WERI-Rb-1 (cell line): ENCODE data around the gene SLC48A1.

Experiments used
- DNase-seq: peaks from one replicate; pipeline ENCODE4 v3.0.0-alpha.2; 2020
- H3K27ac ChIP-seq: fragments of 250-450 bp; sonication (Bioruptor Pico); 2 replicates; pipeline ENCODE4 v1.5.1; 2020; ENCODE audit warnings: mild to moderate bottlenecking, moderate library complexity
- H3K27me3 ChIP-seq: fragments of 250-450 bp; sonication (Bioruptor Pico); 2 replicates; pipeline ENCODE4 v1.5.1; 2021; ENCODE audit warnings: mild to moderate bottlenecking, low read depth, moderate library complexity; ENCODE audit not compliant: insufficient read depth, severe bottlenecking
- H3K36me3 ChIP-seq: fragments of 250-450 bp; sonication (Bioruptor Pico); 2 replicates; pipeline ENCODE4 v1.5.1; 2020; ENCODE audit warnings: mild to moderate bottlenecking, moderate library complexity
- H3K4me3 ChIP-seq: 2 replicates; pipeline ENCODE4 v1.5.1; 2011; ENCODE audit warnings: low read depth, mild to moderate bottlenecking, control low read depth, low read length
- H3K9me3 ChIP-seq: fragments of 250-450 bp; sonication (Bioruptor Pico); 2 replicates; pipeline ENCODE4 v1.5.1; 2021; ENCODE audit warnings: mild to moderate bottlenecking, moderate library complexity; ENCODE audit not compliant: severe bottlenecking
- CTCF ChIP-seq: IDR thresholded peaks from 2 replicates; pipeline ENCODE4 v1.5.1; 2011; ENCODE audit warnings: low read depth, mild to moderate bottlenecking, control low read depth, inconsistent platforms, low read length

SLC48A1 gene

GRCh38 chr12:47736877-47737676 is 36.0 kb upstream of the SLC48A1 start:
- Histone ChIP-seq H3K27me3 (no peaks in the 10 kb centered on the region), H3K9me3 (no peaks in the 10 kb centered on the region), H3K4me3 (no peak overlapping the region), H3K27ac (no peak overlapping the region), H3K36me3 (no peaks in the 10 kb centered on the region)
- no peak for DNase-seq
- TF ChIP-seq CTCF, result no peak

GRCh38 chr12:47737936-47738594 is 35.0 kb upstream of the SLC48A1 start:
- no peak overlapping the region for H3K4me3 ChIP-seq
- H3K27me3 ChIP-seq, result peaks cover under 1% of the 10 kb centered on the region
- no peak overlapping the region for H3K27ac ChIP-seq
- H3K36me3 ChIP-seq, result no peaks in the 10 kb centered on the region
- H3K9me3 ChIP-seq, result no peaks in the 10 kb centered on the region
- no peak for DNase-seq
- no peak for TF ChIP-seq CTCF

GRCh38 chr12:47739297-47739696 is 33.7 kb upstream of the SLC48A1 start:
- H3K36me3 ChIP-seq, result no peaks in the 10 kb centered on the region
- no peak overlapping the region for H3K27ac ChIP-seq
- H3K27me3 ChIP-seq, result peaks cover 4% of the 10 kb centered on the region
- no peak overlapping the region for H3K4me3 ChIP-seq
- H3K9me3 ChIP-seq, result no peaks in the 10 kb centered on the region
- DNase-seq, result no peak
- no peak for TF ChIP-seq CTCF

- peaks cover 4% of the 10 kb centered on the region for H3K27me3 ChIP-seq
- H3K4me3 ChIP-seq, result no peak overlapping the region
- no peak for DNase-seq
- no peak overlapping the region for H3K27ac ChIP-seq
- H3K9me3 ChIP-seq, result no peaks in the 10 kb centered on the region
- no peaks in the 10 kb centered on the region for H3K36me3 ChIP-seq
- no peak for TF ChIP-seq CTCF
These were observed 33.1 kb upstream of the SLC48A1 start for GRCh38 chr12:47739979-47740378.

- H3K4me3 ChIP-seq, result no peak overlapping the region
- no peak overlapping the region for H3K27ac ChIP-seq
- DNase-seq, result peak; percentile 40
- H3K27me3 ChIP-seq, result peaks cover 4% of the 10 kb centered on the region
- TF ChIP-seq CTCF, result no peak
- H3K9me3 ChIP-seq, result no peaks in the 10 kb centered on the region
- H3K36me3 ChIP-seq, result no peaks in the 10 kb centered on the region
These were observed 32.3 kb upstream of the SLC48A1 start for GRCh38 chr12:47740606-47741339.
